Endodermal cell (in vitro differentiated cells): ENCODE data around the gene MYOZ1. TPM values are rescaled to one million over a fixed set of nuclear protein-coding genes. Genes with fewer than 3 reads are reported as not detected.
"Not testable (repeated sequence)": the region's sequence is repeated elsewhere in the genome, so short reads cannot be mapped to it uniquely, and the experiment has no call there.

Experiments
- DNase-seq: peaks from one replicate; pipeline ENCODE4 v3.0.0-alpha.2; 2017
- H3K27ac ChIP-seq: 2 replicates; pipeline ENCODE4 v1.5.1; 2013; ENCODE audit warnings: mild to moderate bottlenecking, low read depth, low read length, moderate library complexity
- H3K27me3 ChIP-seq: 2 replicates; pipeline ENCODE4 v1.6.1; 2013; ENCODE audit warnings: mild to moderate bottlenecking, low read length, moderate library complexity; ENCODE audit not compliant: insufficient read depth, control insufficient read depth, poor library complexity, severe bottlenecking
- H3K36me3 ChIP-seq: 2 replicates; pipeline ENCODE4 v1.7.0; 2013; ENCODE audit warnings: mild to moderate bottlenecking, low read length, moderate library complexity; ENCODE audit not compliant: control insufficient read depth, insufficient read depth
- H3K4me1 ChIP-seq: one replicate; pipeline ENCODE4 v1.7.0; 2013; ENCODE audit warnings: low read length; ENCODE audit not compliant: control insufficient read depth, insufficient read depth
- H3K4me3 ChIP-seq: 2 replicates; pipeline ENCODE4 v1.5.1; 2013; ENCODE audit warnings: mild to moderate bottlenecking, low read length, moderate library complexity
- H3K9ac ChIP-seq: 2 replicates; pipeline ENCODE4 v1.6.1; 2013; ENCODE audit warnings: mild to moderate bottlenecking, low read length, moderate library complexity; ENCODE audit not compliant: poor library complexity, severe bottlenecking; ENCODE audit errors: extremely low read depth
- H3K9me3 ChIP-seq: 2 replicates; pipeline ENCODE4 v1.6.1; 2013; ENCODE audit warnings: mild to moderate bottlenecking, low read length, moderate library complexity; ENCODE audit not compliant: control insufficient read depth
- H3K27ac Mint-ChIP-seq: 2 replicates; pipeline ENCODE4 v1.8.0; 2020; ENCODE audit warnings: mixed read lengths
- H3K27me3 Mint-ChIP-seq: 2 replicates; pipeline ENCODE4 v1.8.0; 2021; ENCODE audit warnings: mild to moderate bottlenecking, mixed read lengths; ENCODE audit not compliant: insufficient read depth
- H3K36me3 Mint-ChIP-seq: 2 replicates; pipeline ENCODE4 v1.8.0; 2020; ENCODE audit warnings: low read depth, mixed read lengths
- H3K4me1 Mint-ChIP-seq: 2 replicates; pipeline ENCODE4 v1.8.0; 2020; ENCODE audit warnings: mixed read lengths
- H3K4me3 Mint-ChIP-seq: 2 replicates; pipeline ENCODE4 v1.8.0; 2020; ENCODE audit warnings: mild to moderate bottlenecking, moderate library complexity, mixed read lengths
- H3K9me3 Mint-ChIP-seq: 2 replicates; pipeline ENCODE4 v1.8.0; 2020; ENCODE audit warnings: mild to moderate bottlenecking, mixed read lengths
- WGBS, 2 experiments: methylation state at CpG; one replicate each; pipeline versions ENCODE4 v1.1.5 to v1.1.7; 2013; ENCODE audit warnings: missing lambda C conversion rate in 2 of 2, mixed read lengths in 1 of 2; ENCODE audit not compliant: insufficient coverage in 1 of 2, insufficient read length in 1 of 2; 5-methylcytosine and 5-hydroxymethylcytosine counted together
- total RNA-seq, 2 donors: library from RNA; stranded (reverse); fragmentation: NEBNext Ultra II Directional in 1 of 2; extraction: Animal tissue kit (Norgen Biotek cat#: 25700) in 1 of 2; gene quantifications; 2 replicates in 1 of 2; 3 replicates in 1 of 2; pipeline ENCODE4 v1.2.1, GENCODE V29; 2021
- TF ChIP-seq, protein P1 (sequence below): fragments of 200-600 bp; sonication (generic); conservative IDR thresholded peaks from 2 replicates; pipeline ENCODE4 v1.5.0; 2021; ENCODE audit warnings: antibody characterized with exemption, mild to moderate bottlenecking

MYOZ1 gene
- total RNA-seq, 2 donors from 2014 or later = 1.6 to 2.4 TPM

DNA sequence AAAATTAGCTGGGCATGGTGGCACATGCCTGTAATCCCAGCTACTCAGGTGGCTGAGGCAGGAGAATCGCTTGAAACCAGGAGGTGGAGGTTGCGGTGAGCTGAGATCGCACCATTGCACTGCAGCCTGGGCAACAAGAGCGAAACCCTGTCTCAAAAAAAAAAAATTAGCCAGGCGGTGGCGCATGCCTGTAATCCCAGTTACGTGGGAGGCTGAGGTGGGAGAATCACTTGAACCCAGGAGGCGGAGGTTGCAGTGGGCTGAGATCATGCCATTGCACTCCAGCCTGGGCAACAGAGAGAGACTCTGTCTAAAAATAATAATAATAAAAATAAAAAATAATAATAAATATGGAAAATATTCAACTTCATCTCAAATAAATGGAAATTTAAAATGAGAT is 24.1 kb downstream of the MYOZ1 start:
- H3K4me3 Mint-ChIP-seq, H3K9ac ChIP-seq, H3K4me3 ChIP-seq, H3K4me1 Mint-ChIP-seq, H3K27ac Mint-ChIP-seq, H3K27me3 ChIP-seq, H3K36me3 ChIP-seq, H3K9me3 ChIP-seq, H3K27me3 Mint-ChIP-seq, DNase-seq, H3K9me3 Mint-ChIP-seq, H3K27ac ChIP-seq, H3K4me1 ChIP-seq: not testable (repeated sequence)
- WGBS, 2 experiments = 95 to 100% methylated on average over 6 to 8 of the region's 8 CpGs
- peaks cover 12% of the 10 kb centered on the region for H3K36me3 Mint-ChIP-seq

DNA sequence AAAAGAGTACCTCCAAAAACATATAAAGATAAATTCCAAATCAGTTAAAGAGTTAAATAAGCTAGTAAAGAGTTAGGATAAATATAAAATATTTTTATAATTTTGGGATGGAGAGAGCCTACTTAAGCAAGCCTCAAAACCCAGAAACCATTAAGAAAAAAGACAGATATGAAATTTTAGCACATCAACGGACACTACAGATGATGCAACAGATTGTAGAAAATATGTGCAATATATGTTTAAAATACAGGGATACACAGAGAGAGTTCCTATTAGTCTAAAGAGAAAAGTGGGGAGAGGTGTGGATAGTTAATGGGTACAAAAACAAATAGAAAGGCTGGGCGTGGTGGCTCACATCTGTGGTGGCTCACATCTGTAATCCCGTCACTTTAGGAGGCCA is 26.6 kb downstream of the MYOZ1 start:
- no peak overlapping the region for H3K27ac Mint-ChIP-seq
- no peaks in the 10 kb centered on the region for H3K9me3 ChIP-seq
- TF ChIP-seq, protein P1, sequence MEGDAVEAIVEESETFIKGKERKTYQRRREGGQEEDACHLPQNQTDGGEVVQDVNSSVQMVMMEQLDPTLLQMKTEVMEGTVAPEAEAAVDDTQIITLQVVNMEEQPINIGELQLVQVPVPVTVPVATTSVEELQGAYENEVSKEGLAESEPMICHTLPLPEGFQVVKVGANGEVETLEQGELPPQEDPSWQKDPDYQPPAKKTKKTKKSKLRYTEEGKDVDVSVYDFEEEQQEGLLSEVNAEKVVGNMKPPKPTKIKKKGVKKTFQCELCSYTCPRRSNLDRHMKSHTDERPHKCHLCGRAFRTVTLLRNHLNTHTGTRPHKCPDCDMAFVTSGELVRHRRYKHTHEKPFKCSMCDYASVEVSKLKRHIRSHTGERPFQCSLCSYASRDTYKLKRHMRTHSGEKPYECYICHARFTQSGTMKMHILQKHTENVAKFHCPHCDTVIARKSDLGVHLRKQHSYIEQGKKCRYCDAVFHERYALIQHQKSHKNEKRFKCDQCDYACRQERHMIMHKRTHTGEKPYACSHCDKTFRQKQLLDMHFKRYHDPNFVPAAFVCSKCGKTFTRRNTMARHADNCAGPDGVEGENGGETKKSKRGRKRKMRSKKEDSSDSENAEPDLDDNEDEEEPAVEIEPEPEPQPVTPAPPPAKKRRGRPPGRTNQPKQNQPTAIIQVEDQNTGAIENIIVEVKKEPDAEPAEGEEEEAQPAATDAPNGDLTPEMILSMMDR = no peak
- H3K9me3 Mint-ChIP-seq = no peaks in the 10 kb centered on the region
- no peak overlapping the region for H3K4me3 ChIP-seq
- no peak overlapping the region for H3K4me3 Mint-ChIP-seq
- peaks cover 2% of the 10 kb centered on the region for H3K36me3 ChIP-seq
- H3K27ac ChIP-seq = no peak overlapping the region
- H3K36me3 Mint-ChIP-seq = peaks cover 7% of the 10 kb centered on the region
- H3K27me3 ChIP-seq = no peaks in the 10 kb centered on the region
- H3K27me3 Mint-ChIP-seq = no peaks in the 10 kb centered on the region
- no peaks in the 10 kb centered on the region for H3K4me1 Mint-ChIP-seq
- no peaks in the 10 kb centered on the region for H3K4me1 ChIP-seq
- DNase-seq = no peak
- no peak overlapping the region for H3K9ac ChIP-seq
- 76 to 93% methylated on average over 2 to 3 of the region's 3 CpGs for WGBS, 2 experiments

DNA sequence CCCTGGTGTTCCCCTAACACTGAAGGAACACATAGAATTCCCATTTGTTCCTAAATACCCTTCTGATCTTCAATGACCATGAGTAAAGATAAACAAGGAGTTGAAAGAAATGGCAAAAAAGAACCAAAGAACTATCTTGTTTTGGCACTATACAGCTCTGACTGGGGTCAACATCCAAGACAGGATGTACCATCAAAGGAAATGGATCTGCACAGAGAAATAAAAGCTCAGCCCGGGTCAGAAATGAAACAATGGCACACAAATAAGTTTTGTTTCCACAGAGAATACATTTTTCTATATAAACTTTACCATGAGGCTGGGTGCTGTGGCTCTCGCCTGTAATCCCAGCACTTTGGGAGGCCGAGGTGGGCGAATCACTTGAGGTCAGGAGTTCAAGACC is 32.2 kb downstream of the MYOZ1 start:
- no peak for DNase-seq
- Mint-ChIP-seq H3K4me1 (no peaks in the 10 kb centered on the region), H3K9me3 (no peaks in the 10 kb centered on the region), H3K36me3 (peaks cover 23% of the 10 kb centered on the region), H3K27ac (peak overlapping the region; percentile 45), H3K4me3 (no peak overlapping the region), H3K27me3 (no peaks in the 10 kb centered on the region)
- Histone ChIP-seq H3K27ac (no peak overlapping the region), H3K9me3 (no peaks in the 10 kb centered on the region), H3K36me3 (peaks cover 6% of the 10 kb centered on the region), H3K9ac (no peak overlapping the region), H3K4me1 (no peaks in the 10 kb centered on the region), H3K27me3 (no peaks in the 10 kb centered on the region), H3K4me3 (no peak overlapping the region)
- TF ChIP-seq, protein P1 = no peak
- 84 to 96% methylated on average over 4 of the region's 4 CpGs for WGBS, 2 experiments

DNA sequence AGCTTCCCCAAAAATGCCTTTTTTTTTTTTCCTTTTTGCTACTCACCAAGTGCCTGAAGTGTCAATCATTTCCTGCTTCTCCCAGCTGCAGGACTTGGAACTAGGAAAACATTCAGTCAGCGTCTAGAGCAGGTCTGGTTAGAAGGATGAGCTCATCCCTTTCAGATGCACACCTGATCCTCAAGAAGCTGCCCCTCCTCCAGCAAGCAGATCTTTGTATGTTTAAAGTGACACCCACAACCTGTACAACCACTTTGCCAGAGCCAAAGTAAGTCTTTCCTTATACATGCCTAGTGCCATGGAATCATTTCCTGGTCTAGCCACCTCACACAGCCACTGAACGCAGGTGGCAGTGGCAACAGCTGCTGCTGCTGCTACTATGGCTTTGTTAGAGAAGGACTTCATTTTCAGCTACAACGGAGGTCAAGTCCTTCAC is 39.8 kb downstream of the MYOZ1 start:
- Histone ChIP-seq H3K4me3 (no peak overlapping the region), H3K9me3 (no peaks in the 10 kb centered on the region), H3K36me3 (peaks cover 6% of the 10 kb centered on the region), H3K27me3 (no peaks in the 10 kb centered on the region), H3K4me1 (no peaks in the 10 kb centered on the region), H3K9ac (peak overlapping the region; percentile 42), H3K27ac (peak overlapping the region; percentile 33)
- TF ChIP-seq, protein P1 = no peak
- H3K4me3 Mint-ChIP-seq = no peak overlapping the region
- H3K27ac Mint-ChIP-seq = peak overlapping the region; percentile 80
- H3K36me3 Mint-ChIP-seq = peaks cover 41% of the 10 kb centered on the region
- no peaks in the 10 kb centered on the region for H3K9me3 Mint-ChIP-seq
- DNase-seq = peak; percentile 62
- 68 to 76% methylated on average over 3 of the region's 3 CpGs for WGBS, 2 experiments
- no peaks in the 10 kb centered on the region for H3K27me3 Mint-ChIP-seq
- peaks cover 8% of the 10 kb centered on the region for H3K4me1 Mint-ChIP-seq
